Stimulated activated CD8-positive, alpha-beta memory T cell treated with anti-CD3 and anti-CD28 coated beads, Interleukin-15, amount 100 ng/mL, for 48 hours (primary cell): ENCODE data around the gene DNAI7.

Experiments
- DNase-seq, 2 donors: peaks; one replicate each; pipeline ENCODE4 v3.0.0-alpha.2; 2020; ENCODE audit warnings: low read depth in 2 of 2

The DNAI7 gene

DNA sequence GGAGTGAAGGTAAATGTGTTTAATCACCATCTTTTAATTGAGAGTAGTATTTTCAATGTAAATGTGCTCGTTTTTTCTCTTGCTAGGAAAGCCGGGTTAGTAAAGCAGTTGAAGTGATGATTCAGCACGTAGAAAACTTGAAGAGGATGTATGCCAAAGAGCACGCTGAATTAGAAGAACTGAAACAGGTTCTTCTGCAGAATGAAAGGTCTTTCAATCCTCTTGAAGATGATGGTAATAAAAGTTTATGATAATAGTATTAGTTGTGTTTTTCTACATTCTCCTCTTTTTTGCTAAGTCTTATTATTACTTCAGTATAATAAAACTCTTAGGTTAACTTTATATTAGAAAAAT lies 93.9 kb downstream of the DNAI7 start:
- no peak for DNase-seq

DNA sequence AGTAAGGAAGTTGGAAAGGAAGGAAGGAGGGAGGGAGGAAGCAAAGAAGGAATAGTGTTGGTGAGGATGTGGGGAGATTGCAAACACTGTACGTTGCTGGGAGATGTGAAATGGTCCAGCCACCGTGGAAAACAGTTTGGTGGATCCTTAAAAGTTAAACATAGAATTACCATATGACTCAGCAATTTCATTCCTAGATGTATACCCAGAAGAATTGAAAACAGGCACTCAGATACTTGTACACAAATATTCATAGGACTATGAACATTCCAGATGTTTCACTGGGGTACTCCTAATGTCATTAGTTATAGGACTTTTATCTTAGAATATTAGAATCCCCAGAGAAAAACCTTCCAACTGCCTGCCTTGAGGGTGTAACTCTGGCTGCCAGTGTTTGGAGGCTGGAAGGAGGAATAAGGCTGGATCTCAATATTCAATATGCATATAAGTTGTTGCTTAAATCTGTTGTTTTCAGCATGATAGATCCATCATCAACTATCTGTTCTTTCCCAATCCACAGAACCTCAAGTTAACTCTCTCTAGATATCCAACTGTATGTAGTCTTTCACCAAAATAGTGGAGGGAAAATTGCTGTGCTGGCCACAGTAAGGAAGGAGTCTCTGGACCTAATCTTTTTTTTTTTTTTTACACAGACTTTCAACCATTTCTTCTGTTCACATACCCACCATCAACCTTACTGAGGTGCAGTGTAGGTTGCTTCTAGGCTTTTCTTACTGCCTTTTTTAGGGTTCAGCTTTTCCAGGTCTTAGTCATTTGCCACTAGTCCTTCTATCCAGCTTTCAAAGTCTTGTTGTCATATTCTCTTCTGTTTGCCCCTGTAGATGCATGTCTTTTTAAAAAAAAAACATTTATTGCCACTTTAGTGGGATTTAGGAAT lies 94.5 kb downstream of the DNAI7 start:
- DNase-seq, result no peak

DNA sequence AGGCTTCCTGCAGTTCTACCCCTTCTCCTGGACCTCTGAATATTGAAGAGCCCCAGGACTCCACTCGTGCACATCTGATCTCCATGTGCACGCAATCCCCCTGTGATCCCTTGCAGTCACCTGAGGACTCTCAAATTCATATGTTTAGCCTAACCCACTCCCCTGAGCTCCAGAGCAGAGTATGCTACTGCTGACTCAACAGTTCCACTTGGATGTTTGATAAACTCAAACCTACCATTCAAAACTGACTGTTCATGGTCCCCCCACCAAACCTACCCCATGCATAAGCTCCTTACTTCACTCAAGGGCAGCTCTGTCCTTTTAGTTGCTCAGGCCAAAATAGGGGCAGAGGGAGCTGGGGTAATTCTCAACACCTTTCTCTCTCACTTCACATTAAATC lies 96.0 kb downstream of the DNAI7 start:
- DNase-seq, result no peak

DNA sequence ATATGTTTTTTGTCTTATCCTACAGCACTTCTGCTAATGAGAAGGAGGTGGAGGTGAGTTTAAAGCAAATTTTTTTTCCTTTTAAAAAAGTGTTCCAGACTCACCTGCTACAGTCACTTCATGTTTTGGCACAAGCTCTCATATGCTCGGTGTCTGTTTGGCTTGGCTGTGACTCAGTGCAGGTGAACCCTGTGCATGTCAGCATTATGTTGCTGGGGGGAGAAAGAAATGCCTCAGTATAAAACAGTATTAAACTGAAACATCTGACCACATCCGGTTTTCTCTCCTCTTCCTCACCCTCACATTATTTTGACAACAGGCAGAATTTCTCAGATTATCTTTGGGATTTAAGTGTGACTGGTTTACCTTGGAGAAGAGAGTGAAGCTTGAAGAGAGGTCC lies 105.2 kb downstream of the DNAI7 start:
- no peak for DNase-seq

DNA sequence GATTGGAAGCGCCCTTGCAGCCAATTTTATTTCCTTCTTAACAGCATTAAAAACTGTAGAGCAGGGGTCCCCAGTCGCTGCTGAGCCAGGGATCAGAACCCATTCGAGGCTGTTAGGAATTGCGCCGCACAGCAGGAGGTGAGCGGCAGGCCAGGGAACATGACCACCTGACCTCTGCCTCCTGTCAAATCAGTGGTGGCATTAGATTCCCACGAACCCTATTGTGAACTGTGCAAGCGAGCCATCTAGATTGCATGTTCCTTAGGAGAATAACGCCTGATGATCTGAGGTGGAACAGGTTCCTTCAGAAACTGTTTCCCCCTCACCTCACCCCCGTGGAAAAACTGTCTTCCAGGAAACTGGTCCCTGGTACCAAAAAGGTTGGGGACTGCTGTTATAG lies 107.4 kb downstream of the DNAI7 start:
- DNase-seq, result no peak

DNA sequence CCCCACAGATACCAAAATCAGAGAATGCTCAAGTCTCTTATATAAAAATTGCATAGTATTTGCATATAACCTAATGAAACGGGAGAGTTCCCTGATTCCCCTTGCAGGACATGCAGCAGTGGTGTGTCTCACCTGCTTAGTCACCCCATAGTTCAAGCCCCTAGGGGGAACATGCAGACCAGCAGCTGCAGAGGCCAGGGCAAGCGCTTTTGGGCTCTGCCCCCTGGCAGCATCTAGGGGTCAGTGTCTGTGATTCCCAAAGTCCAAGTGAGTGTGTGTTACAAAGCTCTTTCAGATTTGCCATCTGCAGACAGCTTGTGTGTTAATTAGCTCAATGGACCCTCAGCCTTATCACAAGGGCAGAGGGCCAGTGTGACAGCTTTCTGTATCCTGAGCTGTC lies 110.1 kb downstream of the DNAI7 start:
- DNase-seq, result no peak

DNA sequence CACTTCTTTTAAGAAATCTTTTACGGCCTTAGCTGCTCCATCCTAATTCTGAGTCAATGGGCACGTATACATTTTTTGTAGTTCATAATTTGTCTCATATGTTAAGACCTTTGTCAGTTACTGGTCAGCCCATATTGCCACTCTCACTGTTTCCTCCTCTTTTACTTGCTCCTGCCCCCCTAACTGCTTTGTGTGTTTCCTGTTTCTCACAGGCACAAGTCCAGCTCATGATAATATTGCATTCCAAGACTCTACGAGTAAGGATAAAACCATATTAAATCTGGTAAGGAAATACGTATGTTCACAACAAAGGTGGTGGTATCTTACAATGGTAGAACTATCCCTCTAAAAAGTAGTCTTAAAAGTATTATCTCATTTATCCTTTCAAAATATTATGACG lies 111.7 kb downstream of the DNAI7 start:
- DNase-seq, result no peak

DNA sequence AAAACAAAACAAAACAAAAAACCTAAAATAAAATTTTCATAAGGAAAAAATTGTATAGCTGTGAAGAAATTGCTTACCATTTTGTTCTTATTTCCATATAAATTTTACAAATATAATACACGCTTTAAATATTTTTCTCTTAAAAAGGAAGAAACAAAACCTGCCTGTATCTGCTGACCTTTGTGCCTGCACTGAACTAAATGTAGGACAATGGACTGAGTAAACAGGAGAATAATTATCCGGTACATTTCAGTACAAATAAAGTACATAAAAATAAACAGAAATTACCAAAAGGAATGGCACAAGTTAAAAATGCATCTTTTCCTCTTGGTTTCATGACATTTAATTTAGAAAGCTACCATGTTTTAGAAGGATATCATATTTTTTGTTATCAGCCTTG lies 112.3 kb downstream of the DNAI7 start:
- no peak for DNase-seq

DNA sequence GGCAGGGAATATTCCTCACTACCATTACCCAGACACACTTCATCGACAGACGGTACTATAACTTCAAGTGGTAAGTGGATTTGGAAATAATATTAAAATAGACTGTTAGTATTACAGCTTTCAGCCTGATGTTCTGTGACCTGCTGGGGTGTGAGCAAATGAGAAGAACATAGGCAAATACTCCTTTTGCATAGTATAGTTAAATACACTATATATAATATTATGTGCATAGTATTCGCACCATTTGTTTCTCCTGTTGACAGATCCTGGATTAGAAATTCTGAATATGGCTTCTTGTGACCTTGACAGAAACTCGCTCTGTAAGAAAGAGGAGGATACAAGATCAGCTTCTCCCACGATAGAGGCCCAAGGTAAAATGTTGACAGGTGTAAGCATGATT lies 115.6 kb downstream of the DNAI7 start:
- no peak for DNase-seq

DNA sequence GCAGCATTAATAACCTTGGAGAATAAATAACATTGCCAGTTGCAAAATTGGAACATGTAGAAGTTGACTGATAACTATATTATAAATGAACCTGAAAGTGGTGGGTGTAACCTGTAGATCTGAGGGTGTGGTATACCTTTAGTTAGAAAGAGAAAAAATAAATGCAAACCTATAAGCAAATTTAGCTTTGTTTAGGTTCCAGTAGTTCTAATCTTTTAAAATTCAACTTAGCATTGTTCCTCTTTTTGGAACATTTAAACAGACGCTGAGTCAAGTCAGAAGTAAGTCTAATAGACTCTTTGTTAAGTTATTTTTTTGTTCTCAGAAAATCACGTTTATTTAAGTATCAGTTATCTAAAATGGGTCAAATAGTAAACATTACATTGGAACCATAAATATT lies 120.0 kb downstream of the DNAI7 start:
- DNase-seq, result no peak

DNA sequence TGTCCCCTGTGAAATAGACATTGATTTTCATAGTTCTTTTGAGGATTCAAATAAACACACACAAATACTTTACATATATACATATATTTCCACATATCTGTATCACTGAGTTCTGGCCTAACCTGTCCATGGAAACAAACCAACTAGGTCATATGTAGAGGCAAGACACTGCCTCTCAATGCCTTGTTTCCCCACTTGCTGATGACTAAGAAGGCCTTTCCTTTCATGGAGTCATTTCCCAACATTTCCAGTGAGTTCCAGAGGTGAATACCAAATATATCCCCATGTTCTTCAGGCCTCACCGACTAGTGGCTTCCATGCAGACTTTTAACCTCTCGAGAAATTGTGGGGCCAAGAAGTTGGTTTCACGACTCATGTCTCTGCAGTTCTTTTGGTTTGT lies 120.8 kb downstream of the DNAI7 start:
- DNase-seq, result no peak

DNA sequence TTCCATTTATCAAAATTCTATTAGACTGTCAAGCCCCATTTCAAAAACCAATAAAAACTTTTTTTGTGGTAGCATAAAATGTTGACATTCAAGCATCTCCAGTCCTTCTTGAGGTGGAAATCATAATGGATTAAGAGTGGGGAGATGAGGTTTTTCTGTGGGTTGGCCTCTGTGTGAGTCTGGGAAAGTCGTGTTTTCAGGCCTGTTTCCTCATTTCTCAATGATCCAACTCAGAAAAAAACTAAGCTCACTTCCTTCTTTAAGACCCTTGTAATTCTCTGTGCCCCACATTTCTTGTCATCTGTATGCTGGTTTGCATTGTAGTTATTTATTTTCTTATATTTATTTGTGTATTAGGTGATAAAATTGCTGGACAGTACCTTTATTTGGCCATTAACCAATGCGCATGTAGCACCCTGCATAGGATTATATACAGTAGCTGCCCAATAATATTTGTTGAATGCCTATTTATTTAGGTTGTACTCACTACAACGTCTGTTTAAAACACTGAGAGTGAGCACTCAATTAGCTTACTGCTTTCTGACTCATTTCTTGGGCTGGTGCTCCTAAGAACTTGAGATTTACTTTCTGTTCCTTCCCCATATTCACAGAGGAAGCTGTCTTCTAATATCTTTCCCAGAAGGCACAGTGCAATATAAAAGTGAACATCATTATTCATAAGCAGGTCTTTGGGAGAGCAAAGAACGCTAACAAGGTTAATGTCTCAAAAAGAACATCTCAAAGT lies 121.9 kb downstream of the DNAI7 start:
- no peak for DNase-seq

DNA sequence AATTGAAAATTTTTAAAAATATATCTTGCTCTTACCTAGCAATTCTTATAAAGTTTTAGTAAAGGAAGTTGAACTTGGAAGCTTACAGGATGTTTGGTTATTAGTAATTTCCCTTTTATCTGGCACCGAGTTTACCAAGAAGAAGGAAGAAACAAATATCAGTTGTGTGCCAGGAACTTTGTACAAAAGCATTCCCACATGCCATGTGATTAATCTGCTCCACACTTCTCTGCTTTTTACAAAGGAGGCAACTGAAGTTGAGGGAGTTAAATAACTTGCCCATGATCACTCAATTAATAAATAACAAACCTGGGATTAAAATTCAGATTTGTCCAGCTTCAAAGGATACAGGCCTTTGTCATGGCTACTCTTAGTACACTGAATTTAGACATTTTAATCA lies 123.6 kb downstream of the DNAI7 start:
- no peak for DNase-seq

DNA sequence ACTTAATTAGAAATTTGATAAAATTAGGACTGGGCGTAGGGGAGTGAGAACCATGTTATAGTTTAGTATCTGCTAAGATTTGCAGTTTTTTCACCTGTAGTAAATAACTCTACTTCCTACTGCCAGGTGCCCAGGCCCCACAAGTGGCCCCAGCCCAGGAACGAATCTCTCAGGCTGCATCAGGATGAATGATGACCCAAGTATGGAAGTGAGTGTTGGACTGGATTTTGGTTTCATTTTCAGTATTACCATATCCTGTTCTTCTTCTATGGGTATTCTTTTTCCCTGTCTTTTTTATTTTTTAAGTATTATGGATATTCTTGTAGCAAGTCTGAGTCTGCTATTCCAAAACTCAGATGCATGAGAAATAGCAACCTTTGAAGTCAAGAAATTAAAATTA lies 125.7 kb downstream of the DNAI7 start:
- DNase-seq, result no peak

DNA sequence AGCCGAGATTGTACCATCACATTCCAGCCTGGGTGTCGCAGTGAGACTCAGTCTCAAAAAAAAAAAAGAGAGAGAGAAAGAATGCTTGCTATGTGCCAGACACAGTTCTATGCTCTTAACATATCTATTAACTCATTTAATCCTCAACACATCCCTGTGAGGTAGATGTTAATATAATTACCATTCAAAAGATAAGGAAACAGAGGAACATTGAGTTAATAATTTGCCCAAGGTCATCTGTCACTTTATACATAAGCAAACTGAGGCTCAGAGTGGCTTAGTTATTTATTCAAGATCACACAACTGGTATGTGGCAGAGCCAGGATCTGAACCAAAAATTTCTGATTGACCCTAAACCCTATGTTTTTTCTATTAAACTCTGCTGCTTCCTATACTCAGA lies 129.9 kb downstream of the DNAI7 start:
- no peak for DNase-seq

DNA sequence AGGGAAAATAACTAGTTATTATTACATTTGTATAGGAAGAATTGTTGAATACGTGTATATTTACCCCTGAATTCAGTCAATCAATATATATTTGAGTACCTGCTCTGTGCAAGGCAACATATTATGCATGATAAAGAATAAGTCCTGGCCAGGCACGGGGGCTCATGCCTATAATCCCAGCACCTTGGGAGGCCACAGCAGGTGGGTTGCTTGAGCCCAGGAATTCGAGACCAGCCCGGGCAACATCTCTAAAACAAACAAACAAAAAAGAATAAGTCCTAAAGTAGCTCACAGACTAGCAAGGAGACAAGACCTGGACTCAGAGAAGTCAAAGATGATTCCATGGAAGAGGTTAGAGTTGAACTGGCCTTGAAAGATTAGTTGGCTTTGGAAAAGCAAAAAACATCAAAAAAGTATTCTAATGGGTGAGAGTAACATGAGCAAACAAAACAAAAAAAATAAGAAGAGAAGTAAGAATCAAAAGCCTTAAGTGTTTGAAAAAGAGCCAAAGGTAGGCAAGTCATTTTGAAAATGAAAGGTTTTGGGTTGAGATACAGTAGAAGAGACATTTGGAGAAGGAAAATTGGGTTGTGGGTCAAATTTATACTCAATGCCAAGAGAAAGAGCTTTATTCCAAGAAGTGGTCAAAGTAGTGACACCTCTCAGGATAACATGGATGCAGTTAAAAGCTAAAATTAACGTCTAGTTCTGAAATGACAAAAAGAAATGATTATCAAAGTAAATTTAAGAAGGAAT lies 130.9 kb downstream of the DNAI7 start:
- DNase-seq, result no peak

DNA sequence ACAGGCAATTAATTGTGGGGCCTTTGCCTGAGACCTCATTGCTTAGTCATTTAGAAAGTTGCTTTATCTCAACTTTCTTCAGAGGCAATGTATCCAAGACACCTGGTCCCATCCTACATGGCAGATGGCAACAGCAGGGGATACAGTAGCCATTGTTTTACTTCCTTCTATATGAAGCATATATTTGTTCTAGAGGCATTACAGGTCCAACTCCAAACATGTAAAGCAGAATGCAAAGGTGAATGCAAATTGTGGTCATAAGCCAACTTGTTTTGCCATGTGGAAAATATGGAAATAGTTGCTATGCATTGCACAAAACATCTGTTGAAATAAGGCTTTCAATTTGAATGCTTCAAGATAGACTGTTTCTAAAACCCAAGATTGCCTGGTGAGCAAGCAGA lies 136.3 kb downstream of the DNAI7 start:
- no peak for DNase-seq
